OCI-LY7 (cell line): Measurements from ENCODE around the gene TMTC2.

ENCODE experiments used
- CTCF ChIP-seq: fragments of 200-600 bp; sonication (generic); conservative IDR thresholded peaks from 2 replicates; pipeline ENCODE4 v1.5.1; 2014; ENCODE audit warnings: mild to moderate bottlenecking, antibody characterized with exemption, low read length, moderate library complexity, mixed read lengths
- EZH2phosphoT487 ChIP-seq: fragments of 200-600 bp; sonication (generic); IDR thresholded peaks from 2 replicates; pipeline ENCODE4 v1.6.1; 2018; ENCODE audit warnings: low read depth, borderline replicate concordance, mild to moderate bottlenecking, mixed run types, antibody characterized with exemption, low read length, moderate library complexity, mixed read lengths

- peak; percentile 54; the same call in 1 of the 2 replicates for TF ChIP-seq CTCF
- TF ChIP-seq EZH2phosphoT487: no peak
Observed at GRCh38 chr12:82688035-82688501, 1.4 kb downstream of the TMTC2 start.
